ENCODE data around the gene MAK.

MAK gene

DNA sequence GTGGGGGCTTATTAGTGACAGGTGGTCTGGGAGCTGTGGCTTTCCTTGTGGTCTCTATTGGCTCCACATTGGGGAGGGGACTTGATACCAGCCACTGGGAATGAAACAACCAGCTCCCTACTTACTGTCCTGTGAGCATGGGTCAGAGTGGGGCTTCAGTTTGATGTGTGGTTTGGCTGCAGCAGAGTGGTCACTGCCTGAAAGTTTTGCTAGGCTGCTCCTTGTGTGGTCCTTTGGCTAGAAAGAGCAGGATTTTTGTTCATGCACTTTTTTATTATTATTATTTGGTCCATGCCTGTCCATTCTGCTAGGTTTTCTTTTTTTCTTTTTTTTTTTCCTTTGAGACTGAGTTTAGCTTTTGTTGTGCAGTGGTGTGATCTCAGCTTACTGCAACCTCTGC, 98.3 kb downstream of the MAK start:
- no peak overlapping the region for H3K4me3 ChIP-seq (ENCODE audit: low read depth, low read length)
- TF ChIP-seq, protein P1, sequence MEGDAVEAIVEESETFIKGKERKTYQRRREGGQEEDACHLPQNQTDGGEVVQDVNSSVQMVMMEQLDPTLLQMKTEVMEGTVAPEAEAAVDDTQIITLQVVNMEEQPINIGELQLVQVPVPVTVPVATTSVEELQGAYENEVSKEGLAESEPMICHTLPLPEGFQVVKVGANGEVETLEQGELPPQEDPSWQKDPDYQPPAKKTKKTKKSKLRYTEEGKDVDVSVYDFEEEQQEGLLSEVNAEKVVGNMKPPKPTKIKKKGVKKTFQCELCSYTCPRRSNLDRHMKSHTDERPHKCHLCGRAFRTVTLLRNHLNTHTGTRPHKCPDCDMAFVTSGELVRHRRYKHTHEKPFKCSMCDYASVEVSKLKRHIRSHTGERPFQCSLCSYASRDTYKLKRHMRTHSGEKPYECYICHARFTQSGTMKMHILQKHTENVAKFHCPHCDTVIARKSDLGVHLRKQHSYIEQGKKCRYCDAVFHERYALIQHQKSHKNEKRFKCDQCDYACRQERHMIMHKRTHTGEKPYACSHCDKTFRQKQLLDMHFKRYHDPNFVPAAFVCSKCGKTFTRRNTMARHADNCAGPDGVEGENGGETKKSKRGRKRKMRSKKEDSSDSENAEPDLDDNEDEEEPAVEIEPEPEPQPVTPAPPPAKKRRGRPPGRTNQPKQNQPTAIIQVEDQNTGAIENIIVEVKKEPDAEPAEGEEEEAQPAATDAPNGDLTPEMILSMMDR (IDR thresholded peaks at IDR 0.05; ENCODE audit: control insufficient read depth, extremely low read depth, insufficient read depth), result no peak
- no peak for DNase-seq (ENCODE audit: low read depth)

DNA sequence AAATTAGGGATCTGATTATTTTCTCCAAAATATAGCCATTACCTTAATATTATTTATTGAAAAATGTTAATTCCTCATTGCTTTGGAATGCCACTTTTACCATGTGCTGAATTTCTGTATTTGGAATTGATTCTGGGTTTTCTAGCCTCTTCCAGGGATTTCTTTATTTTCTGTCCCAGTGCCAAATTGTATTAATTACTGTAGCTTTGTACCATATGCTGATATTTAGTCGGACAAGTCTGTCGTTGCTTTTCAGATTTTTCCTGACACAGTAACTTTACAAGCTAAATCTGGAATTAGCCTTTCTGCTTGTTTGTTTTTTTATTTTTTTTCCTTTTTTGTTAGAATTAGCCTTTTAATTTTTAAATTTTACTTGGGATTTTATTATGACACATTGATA, 101.6 kb downstream of the MAK start:
- no peak for DNase-seq (ENCODE audit: low read depth)
- no peak overlapping the region for H3K4me3 ChIP-seq (ENCODE audit: low read depth, low read length)
- TF ChIP-seq, protein P1 (IDR thresholded peaks at IDR 0.05; ENCODE audit: control insufficient read depth, extremely low read depth, insufficient read depth), result no peak

DNA sequence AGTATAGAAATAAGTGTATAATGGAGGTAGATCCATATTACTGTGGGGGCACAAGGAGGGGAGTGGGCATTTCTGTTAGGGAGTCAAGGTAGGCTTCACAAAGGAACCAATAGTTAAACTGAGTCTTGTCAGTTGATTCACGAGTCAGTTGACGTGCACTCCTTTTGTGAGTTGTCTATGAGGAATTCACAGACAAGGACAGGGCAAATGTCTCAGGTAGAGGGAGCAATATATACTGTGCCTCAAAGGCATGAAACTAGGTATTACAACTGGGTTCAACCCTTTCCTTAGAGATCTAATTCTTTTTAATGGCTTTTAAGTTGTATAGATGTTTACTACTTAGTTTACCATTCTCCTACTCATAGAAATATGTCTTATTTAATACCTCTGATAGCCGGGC, 104.5 kb downstream of the MAK start:
- TF ChIP-seq, protein P1 (IDR thresholded peaks at IDR 0.05; ENCODE audit: control insufficient read depth, extremely low read depth, insufficient read depth), result no peak
- H3K4me3 ChIP-seq (ENCODE audit: low read depth, low read length), result no peak overlapping the region
- DNase-seq (ENCODE audit: low read depth), result no peak

DNA sequence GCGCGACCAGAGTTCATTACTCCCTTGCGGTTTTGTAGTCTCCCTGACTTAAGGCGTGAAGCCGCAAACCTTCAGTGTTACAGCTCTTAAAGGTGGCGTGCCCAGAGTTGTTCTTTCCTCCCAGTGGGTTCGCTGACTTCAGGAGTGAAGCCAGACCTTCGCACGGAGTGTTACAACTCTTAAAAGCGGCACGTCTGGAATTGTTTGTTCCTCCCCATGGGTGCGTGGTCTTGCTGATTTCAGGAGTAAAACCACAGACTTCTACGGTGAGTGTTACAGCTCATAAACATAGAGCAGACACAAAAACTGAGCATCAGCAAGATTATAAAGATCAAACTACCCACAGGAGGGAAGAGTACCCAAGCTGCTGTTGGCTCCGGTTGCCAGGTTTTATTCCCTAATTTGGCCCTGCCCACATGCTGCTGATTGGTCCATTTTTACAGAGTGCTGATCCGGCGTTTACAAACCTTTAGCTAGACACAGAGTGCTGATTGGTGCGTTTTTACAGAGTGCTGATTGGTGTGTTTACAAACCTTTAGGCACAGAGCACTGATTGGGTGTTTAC, 105.1 kb downstream of the MAK start:
- TF ChIP-seq, protein P1 (IDR thresholded peaks at IDR 0.05; ENCODE audit: control insufficient read depth, extremely low read depth, insufficient read depth), result no peak
- no peak overlapping the region for H3K4me3 ChIP-seq (ENCODE audit: low read depth, low read length)
- no peak for DNase-seq (ENCODE audit: low read depth)

DNA sequence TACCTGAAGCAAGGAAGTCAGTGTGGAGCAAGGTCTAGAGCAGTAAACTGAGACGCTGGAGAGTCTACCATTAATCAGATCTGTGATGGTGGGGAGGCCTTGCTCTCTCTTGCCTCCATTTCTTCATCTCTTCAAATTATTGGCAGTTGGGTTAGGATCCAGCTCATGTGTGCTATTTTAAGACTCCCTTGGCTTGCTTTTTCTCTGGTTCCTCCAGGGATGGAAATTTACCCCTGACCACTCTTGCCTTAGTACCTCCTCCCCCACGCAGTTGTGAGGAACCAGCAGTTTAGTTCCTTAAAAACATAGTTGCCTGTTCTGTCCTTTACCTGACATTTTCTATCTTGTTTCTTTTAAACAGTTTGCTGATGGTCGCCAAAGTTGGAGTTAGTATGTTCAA, 108.1 kb downstream of the MAK start:
- H3K4me3 ChIP-seq (ENCODE audit: low read depth, low read length), result no peak overlapping the region
- TF ChIP-seq, protein P1 (IDR thresholded peaks at IDR 0.05; ENCODE audit: control insufficient read depth, extremely low read depth, insufficient read depth), result no peak
- DNase-seq (ENCODE audit: low read depth), result no peak

DNA sequence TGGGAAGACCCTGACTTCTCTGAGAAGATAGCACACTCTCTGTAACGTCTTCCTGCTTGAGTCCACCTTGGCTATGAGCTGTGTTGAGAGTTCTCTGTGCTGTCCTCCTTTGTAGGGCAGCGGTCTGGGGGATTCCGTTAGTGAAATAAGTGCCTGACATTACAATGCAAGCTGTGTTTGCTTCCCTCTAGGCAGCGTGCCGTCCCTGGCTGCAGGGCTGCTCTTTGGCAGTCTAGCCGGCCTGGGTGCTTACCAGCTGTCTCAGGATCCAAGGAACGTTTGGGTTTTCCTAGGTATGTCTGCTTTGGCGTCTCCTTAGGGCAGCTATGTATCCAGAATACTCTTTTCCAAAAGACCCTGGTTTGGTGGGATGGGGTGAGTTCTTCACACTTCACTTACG, 112.6 kb downstream of the MAK start:
- TF ChIP-seq, protein P1 (IDR thresholded peaks at IDR 0.05; ENCODE audit: control insufficient read depth, extremely low read depth, insufficient read depth), result no peak
- DNase-seq (ENCODE audit: low read depth), result no peak
- no peak overlapping the region for H3K4me3 ChIP-seq (ENCODE audit: low read depth, low read length)

DNA sequence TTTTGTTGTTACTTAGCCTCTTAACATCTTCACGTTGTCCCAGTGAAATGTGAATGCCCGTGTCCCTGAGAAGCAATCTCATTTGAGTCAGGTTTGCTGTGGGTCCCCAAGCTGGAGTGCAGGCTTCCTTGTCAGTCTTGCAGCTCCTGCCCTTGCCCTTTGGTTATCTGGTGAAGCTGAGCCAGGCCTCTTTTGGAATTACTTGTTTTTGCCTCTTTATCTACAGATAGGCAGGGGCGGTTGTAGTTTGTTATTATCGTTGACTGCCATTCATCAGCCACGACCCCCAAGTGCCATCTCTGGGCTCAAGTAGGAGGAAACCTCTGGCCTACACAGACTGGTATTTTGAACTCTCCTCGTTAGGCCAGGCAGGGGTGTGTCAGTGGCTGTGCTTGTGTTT, 113.3 kb downstream of the MAK start:
- TF ChIP-seq, protein P1 (IDR thresholded peaks at IDR 0.05; ENCODE audit: control insufficient read depth, extremely low read depth, insufficient read depth), result no peak
- no peak for DNase-seq (ENCODE audit: low read depth)
- H3K4me3 ChIP-seq (ENCODE audit: low read depth, low read length), result no peak overlapping the region
